Thymus (tissue), 11 donors: ENCODE measurements around the gene RHNO1. TPM values are rescaled to one million over a fixed set of nuclear protein-coding genes. Genes with fewer than 3 reads are reported as not detected.
"Not testable (repeated sequence)": the region's sequence is repeated elsewhere in the genome, so short reads cannot be mapped to it uniquely, and the experiment has no call there.

ENCODE experiments used
- DNase-seq, 9 donors: peaks; one replicate each; pipeline ENCODE4 v3.0.0-alpha.2; 2013; ENCODE audit warnings: low spot score in 9 of 9, low read depth in 6 of 9, missing footprints in 1 of 9
- H3K27ac ChIP-seq, 2 donors: one replicate each; pipeline ENCODE4 v1.5.1; 2013; ENCODE audit warnings: control low read depth in 1 of 2, low read depth in 1 of 2, low read length in 1 of 2, mild to moderate bottlenecking in 1 of 2, moderate library complexity in 1 of 2
- H3K27me3 ChIP-seq, 2 donors: one replicate each; pipeline ENCODE4 v1.5.1; 2013; ENCODE audit warnings: low read length in 1 of 2; ENCODE audit not compliant: control insufficient read depth in 2 of 2, insufficient read depth in 1 of 2
- H3K36me3 ChIP-seq, 2 donors: one replicate each; pipeline ENCODE4 v1.5.1; 2013; ENCODE audit warnings: low read length in 1 of 2, mild to moderate bottlenecking in 1 of 2, moderate library complexity in 1 of 2; ENCODE audit not compliant: control insufficient read depth in 2 of 2, insufficient read depth in 2 of 2
- H3K4me1 ChIP-seq, 2 donors: one replicate each; pipeline ENCODE4 v1.5.1; 2013; ENCODE audit warnings: low read length in 2 of 2; ENCODE audit not compliant: control insufficient read depth in 2 of 2, insufficient read depth in 2 of 2
- H3K4me3 ChIP-seq, 2 donors: one replicate each; pipeline ENCODE4 v1.5.1; 2013; ENCODE audit warnings: low read length in 2 of 2, control low read depth in 1 of 2, mild to moderate bottlenecking in 1 of 2
- H3K9me3 ChIP-seq, 2 donors: one replicate each; pipeline ENCODE4 v1.5.1; 2013; ENCODE audit warnings: low read length in 1 of 2, mild to moderate bottlenecking in 1 of 2; ENCODE audit not compliant: control insufficient read depth in 2 of 2, insufficient read depth in 1 of 2
- WGBS: extraction: QIAGEN DNeasy Blood & Tissue Kit; methylation state at CpG from one replicate; pipeline ENCODE4 v1.1.7; 2013; 5-methylcytosine and 5-hydroxymethylcytosine counted together
- polyA plus RNA-seq: library from polyadenylated mRNA; stranded (reverse); fragments of 200-250 nt; gene quantifications from one replicate; pipeline ENCODE4 v1.2.3, GENCODE V29; 2013
- total RNA-seq: library from RNA; stranded (reverse); fragments of 120-200 nt; gene quantifications from one replicate; pipeline ENCODE4 v1.2.4, GENCODE V29; 2013
- donor health status: healthy.

RHNO1 gene
- total and polyA plus RNA-seq, 2 donors: 33.4 to 34.6 TPM

- H3K4me1 ChIP-seq: no peaks in the 10 kb centered on the region
- no peaks in the 10 kb centered on the region for H3K9me3 ChIP-seq
- no peak overlapping the region for H3K4me3 ChIP-seq
- WGBS: 94% methylated on average over 7 of the region's 7 CpGs
- no peaks in the 10 kb centered on the region for H3K27me3 ChIP-seq
- no peak for DNase-seq
- peaks cover 32 to 38% of the 10 kb centered on the region in 2 donors for H3K36me3 ChIP-seq
- H3K27ac ChIP-seq: no peak overlapping the region
Measured at GRCh38 chr12:2855546-2855945, 21.5 kb upstream of the RHNO1 start.

DNA sequence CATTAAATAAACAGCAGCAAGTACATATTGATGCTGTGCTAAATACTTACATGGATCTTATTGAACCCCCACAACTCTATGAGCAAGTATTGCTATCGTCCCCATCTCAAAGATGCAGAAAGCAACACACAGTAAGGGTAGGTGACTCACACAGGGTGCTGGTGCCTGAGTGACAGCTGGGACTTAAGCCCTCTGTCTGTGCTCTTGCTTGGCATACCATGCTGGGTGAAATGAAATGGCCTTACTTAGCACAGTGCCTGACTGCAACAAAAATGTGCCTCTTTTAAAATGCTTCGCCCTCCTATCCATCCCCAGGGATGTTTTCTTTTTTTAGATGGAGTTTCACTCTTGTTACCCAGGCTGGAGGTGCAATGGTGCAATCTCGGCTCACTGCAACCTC is 21.0 kb upstream of the RHNO1 start:
- Histone ChIP-seq H3K36me3 (peaks cover 32 to 38% of the 10 kb centered on the region in 2 donors), H3K4me3 (no peak overlapping the region), H3K4me1 (no peaks in the 10 kb centered on the region), H3K27ac (no peak overlapping the region), H3K27me3 (no peaks in the 10 kb centered on the region), H3K9me3 (no peaks in the 10 kb centered on the region)
- WGBS: 92% methylated on average over 3 of the region's 3 CpGs
- DNase-seq: no peak

DNA sequence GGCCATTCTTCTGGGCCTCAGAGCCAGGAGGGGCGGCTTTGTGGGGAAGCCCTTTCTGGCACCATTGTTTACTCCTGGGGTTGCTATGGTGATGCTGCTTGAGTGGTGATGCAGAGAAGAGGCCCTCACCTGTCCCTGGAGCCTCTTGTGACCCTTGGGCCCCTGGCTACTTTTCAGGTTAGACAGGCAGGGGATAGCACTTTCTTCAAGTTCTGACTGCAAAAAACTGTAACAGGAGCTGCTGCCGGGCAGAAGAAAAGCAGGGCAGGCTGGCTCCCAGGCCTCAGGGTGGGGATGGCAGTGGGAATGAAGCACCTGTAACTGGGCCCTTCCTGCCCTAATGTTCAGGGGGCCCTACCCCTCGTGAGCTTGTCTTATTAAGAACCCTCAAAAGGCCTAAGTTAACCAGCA is 20.0 kb upstream of the RHNO1 start, which contains the start of gene TEX52:
Gene TEX52, minus strand, starts transcription at position 19 of the 411 bp plus-strand sequence. Its CDS starts 13 bp downstream, at position 6.
- no peak for DNase-seq
- Histone ChIP-seq H3K4me1 (no peaks in the 10 kb centered on the region), H3K9me3 (no peaks in the 10 kb centered on the region), H3K4me3 (no peak within 1 kb of the TSS), H3K27ac (no peak within 1 kb of the TSS), H3K36me3 (peaks cover 32 to 43% of the 10 kb centered on the region in 2 donors), H3K27me3 (no peaks in the 10 kb centered on the region)
- WGBS: over 99% methylated on average over 3 of the region's 3 CpGs

DNA sequence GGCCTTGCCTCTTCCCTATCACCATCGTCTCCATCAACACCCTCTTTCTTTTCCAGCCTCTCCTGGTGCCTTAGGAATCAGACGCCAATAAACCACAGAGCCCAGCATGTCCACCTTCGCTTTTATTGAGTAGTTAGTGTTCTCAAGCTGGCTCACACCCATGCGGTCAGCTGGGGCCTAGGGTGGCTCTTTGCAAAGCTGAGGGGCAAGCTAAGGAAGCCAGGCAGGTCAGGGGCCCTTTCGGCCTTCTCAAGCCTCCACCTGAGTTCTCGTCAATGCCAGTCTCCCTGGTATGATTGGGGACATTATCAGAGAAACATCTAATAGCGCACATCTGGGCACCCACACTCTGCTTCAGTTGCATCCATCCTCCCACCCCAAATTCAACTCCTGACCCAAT is 19.4 kb upstream of the RHNO1 start:
- Histone ChIP-seq H3K36me3 (peaks cover 34 to 48% of the 10 kb centered on the region in 2 donors), H3K27ac (no peak overlapping the region), H3K4me3 (no peak overlapping the region), H3K27me3 (no peaks in the 10 kb centered on the region), H3K4me1 (no peaks in the 10 kb centered on the region), H3K9me3 (no peaks in the 10 kb centered on the region)
- WGBS: 97% methylated on average over 7 of the region's 7 CpGs
- DNase-seq: no peak

GRCh38 chr12:2858334-2858733 is 18.7 kb upstream of the RHNO1 start:
- no peaks in the 10 kb centered on the region for H3K9me3 ChIP-seq
- no peaks in the 10 kb centered on the region for H3K4me1 ChIP-seq
- no peaks in the 10 kb centered on the region for H3K27me3 ChIP-seq
- no peak overlapping the region for H3K27ac ChIP-seq
- no peak overlapping the region for H3K4me3 ChIP-seq
- H3K36me3 ChIP-seq: peaks cover 42 to 55% of the 10 kb centered on the region in 2 donors
- no peak for DNase-seq
- 98% methylated on average over 2 of the region's 2 CpGs for WGBS

GRCh38 chr12:2858944-2859421 is 18.0 kb upstream of the RHNO1 start:
- Histone ChIP-seq H3K36me3 (peaks cover 47 to 60% of the 10 kb centered on the region in 2 donors), H3K27me3 (no peaks in the 10 kb centered on the region), H3K4me1 (no peaks in the 10 kb centered on the region), H3K9me3 (no peaks in the 10 kb centered on the region), H3K27ac (no peak overlapping the region), H3K4me3 (no peak overlapping the region)
- WGBS: 96% methylated on average over 12 of the region's 12 CpGs
- DNase-seq: no peak

DNA sequence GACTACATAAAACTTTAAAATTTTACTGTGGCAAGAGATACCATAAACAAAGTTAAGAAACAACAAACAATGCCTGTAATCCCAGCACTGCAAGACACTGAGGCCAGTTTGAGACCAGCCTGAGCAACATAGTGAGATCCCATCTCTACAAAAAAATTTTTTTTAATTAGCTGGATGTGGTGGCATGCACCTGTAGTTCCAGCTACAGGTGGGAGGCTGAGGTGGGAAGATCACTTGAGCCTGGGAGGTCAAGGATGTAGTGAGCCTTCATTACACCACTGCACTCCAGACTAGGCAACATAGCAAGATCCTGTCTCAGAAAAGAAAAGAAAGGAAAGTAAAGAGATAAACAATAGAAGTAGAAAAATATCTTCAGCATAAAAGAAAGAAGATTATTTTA is 16.9 kb upstream of the RHNO1 start:
- H3K9me3 ChIP-seq: no peaks in the 10 kb centered on the region
- H3K27me3 ChIP-seq: no peaks in the 10 kb centered on the region
- H3K4me3 ChIP-seq: no peak overlapping the region
- no peak for DNase-seq
- no peaks in the 10 kb centered on the region for H3K4me1 ChIP-seq
- H3K36me3 ChIP-seq: peaks cover 59 to 72% of the 10 kb centered on the region in 2 donors
- H3K27ac ChIP-seq: no peak overlapping the region

GRCh38 chr12:2862876-2863275 is 14.1 kb upstream of the RHNO1 start:
- H3K27ac ChIP-seq: no peak overlapping the region
- H3K4me1 ChIP-seq: no peaks in the 10 kb centered on the region
- no peak overlapping the region for H3K4me3 ChIP-seq
- no peaks in the 10 kb centered on the region for H3K9me3 ChIP-seq
- no peaks in the 10 kb centered on the region for H3K27me3 ChIP-seq
- DNase-seq: no peak
- peaks cover 68 to 77% of the 10 kb centered on the region in 2 donors for H3K36me3 ChIP-seq
- 97% methylated on average over 7 of the region's 7 CpGs for WGBS

GRCh38 chr12:2863402-2863801 is 13.6 kb upstream of the RHNO1 start:
- H3K27ac ChIP-seq, DNase-seq, H3K27me3 ChIP-seq, H3K4me3 ChIP-seq, H3K4me1 ChIP-seq, H3K9me3 ChIP-seq: not testable (repeated sequence)
- 98% methylated on average over 7 of the region's 7 CpGs for WGBS
- peaks cover 68 to 77% of the 10 kb centered on the region in 2 donors for H3K36me3 ChIP-seq

DNA sequence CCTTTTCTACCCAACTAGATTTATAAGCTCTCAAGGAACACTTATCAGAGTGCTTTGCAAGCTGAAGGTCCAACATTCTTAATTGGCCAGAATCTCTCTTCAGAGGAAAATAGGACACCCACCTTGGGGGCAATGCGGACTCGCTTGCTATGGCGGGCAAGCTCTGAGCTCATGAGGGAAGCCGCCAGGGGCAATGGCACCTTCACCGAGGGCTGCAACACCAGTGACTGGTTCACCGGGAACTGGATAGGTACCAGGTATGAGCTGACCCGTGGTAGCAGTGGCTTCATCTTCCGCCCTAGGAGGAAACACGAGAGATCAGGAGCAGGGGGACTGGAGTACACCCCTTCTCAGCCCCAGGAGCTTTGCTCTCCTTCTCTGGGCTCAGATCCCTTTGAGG is 12.8 kb upstream of the RHNO1 start:
- Histone ChIP-seq H3K4me1 (no peaks in the 10 kb centered on the region), H3K27ac (no peak overlapping the region), H3K9me3 (no peaks in the 10 kb centered on the region), H3K4me3 (no peak overlapping the region), H3K27me3 (no peaks in the 10 kb centered on the region), H3K36me3 (peaks cover 64 to 75% of the 10 kb centered on the region in 2 donors)
- no peak for DNase-seq
- over 99% methylated on average over 9 of the region's 9 CpGs for WGBS
